Glutamatergic neuron (in vitro differentiated cells): ENCODE data around the gene SULT1C3. TPM values are rescaled to one million over a fixed set of nuclear protein-coding genes. Genes with fewer than 3 reads are reported as not detected.

ENCODE experiments used
- DNase-seq: peaks from one replicate; pipeline ENCODE4 v3.0.0; 2022
- H3K27ac Mint-ChIP-seq: one replicate; pipeline ENCODE4 v1.8.0; 2020; ENCODE audit warnings: mild to moderate bottlenecking, mixed read lengths, inconsistent platforms; ENCODE audit not compliant: unreplicated experiment
- H3K27me3 Mint-ChIP-seq: one replicate; pipeline ENCODE4 v1.8.0; 2020; ENCODE audit warnings: mild to moderate bottlenecking, moderate library complexity, mixed read lengths, inconsistent platforms; ENCODE audit not compliant: unreplicated experiment
- H3K36me3 Mint-ChIP-seq: one replicate; pipeline ENCODE4 v1.8.0; 2020; ENCODE audit warnings: mild to moderate bottlenecking, mixed read lengths, inconsistent platforms; ENCODE audit not compliant: unreplicated experiment
- H3K4me1 Mint-ChIP-seq: one replicate; pipeline ENCODE4 v1.8.0; 2020; ENCODE audit warnings: mild to moderate bottlenecking, low read depth, mixed read lengths, inconsistent platforms; ENCODE audit not compliant: unreplicated experiment
- H3K4me3 Mint-ChIP-seq: one replicate; pipeline ENCODE4 v1.8.0; 2020; ENCODE audit warnings: mild to moderate bottlenecking, mixed read lengths, inconsistent platforms; ENCODE audit not compliant: unreplicated experiment
- H3K9me3 Mint-ChIP-seq: one replicate; pipeline ENCODE4 v1.8.0; 2020; ENCODE audit warnings: mild to moderate bottlenecking, moderate library complexity, mixed read lengths, inconsistent platforms; ENCODE audit not compliant: unreplicated experiment
- total RNA-seq: library from RNA; stranded (reverse); fragmentation: NEBNext Ultra II Directional; extraction: Animal tissue kit (Norgen Biotek cat#: 25700); gene quantifications from one replicate; pipeline ENCODE4 v1.2.1, GENCODE V29; 2021; ENCODE audit not compliant: unreplicated experiment
- TF ChIP-seq, protein P1 (sequence below): fragments of 200-600 bp; sonication (generic); IDR thresholded peaks from one replicate; pipeline ENCODE4 v1.5.0; 2021; ENCODE audit not compliant: partially characterized antibody, unreplicated experiment

SULT1C3 gene
- total RNA-seq, 1 donor from 2014 or later: not detected

DNA sequence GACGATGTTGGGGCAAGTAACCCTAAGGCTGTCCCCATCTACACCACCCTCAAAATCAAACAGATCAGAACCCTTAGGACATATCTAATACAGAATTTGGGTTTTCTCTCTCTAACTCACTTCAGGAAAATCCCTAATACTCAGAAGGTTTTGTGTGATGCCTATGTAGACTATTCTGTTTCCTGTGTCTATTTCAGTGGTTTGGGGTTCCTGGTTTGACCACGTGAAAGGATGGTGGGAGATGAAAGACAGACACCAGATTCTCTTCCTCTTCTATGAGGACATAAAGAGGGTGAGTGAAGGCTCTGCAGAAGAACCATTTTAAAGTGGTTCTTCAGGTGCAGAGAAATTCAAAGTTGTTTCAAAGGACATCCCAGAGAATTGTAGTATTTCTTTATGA lies 65.2 kb downstream of the SULT1C3 start:
- Mint-ChIP-seq H3K36me3 (peaks cover 4% of the 10 kb centered on the region), H3K27ac (no peak overlapping the region), H3K9me3 (no peaks in the 10 kb centered on the region), H3K4me1 (no peaks in the 10 kb centered on the region), H3K4me3 (no peak overlapping the region), H3K27me3 (peaks cover 1% of the 10 kb centered on the region)
- no peak for DNase-seq
- TF ChIP-seq, protein P1, sequence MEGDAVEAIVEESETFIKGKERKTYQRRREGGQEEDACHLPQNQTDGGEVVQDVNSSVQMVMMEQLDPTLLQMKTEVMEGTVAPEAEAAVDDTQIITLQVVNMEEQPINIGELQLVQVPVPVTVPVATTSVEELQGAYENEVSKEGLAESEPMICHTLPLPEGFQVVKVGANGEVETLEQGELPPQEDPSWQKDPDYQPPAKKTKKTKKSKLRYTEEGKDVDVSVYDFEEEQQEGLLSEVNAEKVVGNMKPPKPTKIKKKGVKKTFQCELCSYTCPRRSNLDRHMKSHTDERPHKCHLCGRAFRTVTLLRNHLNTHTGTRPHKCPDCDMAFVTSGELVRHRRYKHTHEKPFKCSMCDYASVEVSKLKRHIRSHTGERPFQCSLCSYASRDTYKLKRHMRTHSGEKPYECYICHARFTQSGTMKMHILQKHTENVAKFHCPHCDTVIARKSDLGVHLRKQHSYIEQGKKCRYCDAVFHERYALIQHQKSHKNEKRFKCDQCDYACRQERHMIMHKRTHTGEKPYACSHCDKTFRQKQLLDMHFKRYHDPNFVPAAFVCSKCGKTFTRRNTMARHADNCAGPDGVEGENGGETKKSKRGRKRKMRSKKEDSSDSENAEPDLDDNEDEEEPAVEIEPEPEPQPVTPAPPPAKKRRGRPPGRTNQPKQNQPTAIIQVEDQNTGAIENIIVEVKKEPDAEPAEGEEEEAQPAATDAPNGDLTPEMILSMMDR: no peak

DNA sequence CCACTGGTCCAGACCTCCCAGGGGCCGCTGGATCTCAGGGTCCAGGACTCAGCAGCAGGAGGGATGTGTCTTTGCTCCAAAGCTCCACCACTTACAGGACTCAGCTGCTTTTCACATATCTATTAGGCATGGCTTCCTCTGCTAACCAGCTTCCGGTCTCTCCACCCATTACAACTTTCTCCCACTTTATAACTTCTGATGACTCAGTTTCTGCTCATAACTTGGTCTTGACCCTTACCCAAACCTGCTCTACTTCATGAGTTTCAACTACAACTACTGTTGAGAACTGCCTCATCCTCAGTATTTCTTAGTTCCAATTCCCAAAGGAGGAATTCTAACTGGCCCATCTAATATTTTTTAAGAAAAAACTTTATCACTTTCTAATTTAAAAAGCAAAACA lies 66.1 kb downstream of the SULT1C3 start:
- H3K9me3 Mint-ChIP-seq: no peaks in the 10 kb centered on the region
- no peak overlapping the region for H3K27ac Mint-ChIP-seq
- no peaks in the 10 kb centered on the region for H3K4me1 Mint-ChIP-seq
- TF ChIP-seq, protein P1: no peak
- H3K27me3 Mint-ChIP-seq: peaks cover 1% of the 10 kb centered on the region
- peaks cover 3% of the 10 kb centered on the region for H3K36me3 Mint-ChIP-seq
- no peak for DNase-seq
- H3K4me3 Mint-ChIP-seq: no peak overlapping the region

DNA sequence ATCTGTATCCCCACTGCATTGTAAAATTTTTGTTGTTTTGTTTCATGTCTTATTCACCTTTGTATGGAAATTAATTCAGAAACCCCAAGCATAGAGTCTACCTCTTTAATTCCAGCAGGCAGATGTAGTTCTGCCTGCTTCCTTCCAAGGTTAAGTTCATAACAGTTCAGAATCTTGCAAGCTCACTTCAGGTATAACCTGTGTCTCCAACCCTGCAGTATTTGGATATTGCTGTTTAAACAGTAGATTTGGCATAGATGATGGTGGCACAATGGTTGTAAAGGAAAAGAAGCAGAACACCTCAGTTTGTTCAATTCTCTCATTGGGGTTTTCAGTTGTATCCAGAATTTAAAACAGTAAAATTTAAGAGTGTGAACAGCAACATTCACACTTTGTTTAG lies 70.1 kb downstream of the SULT1C3 start:
- Mint-ChIP-seq H3K4me3 (no peak overlapping the region), H3K27me3 (peaks cover 1% of the 10 kb centered on the region), H3K9me3 (no peaks in the 10 kb centered on the region), H3K4me1 (no peaks in the 10 kb centered on the region), H3K27ac (no peak overlapping the region), H3K36me3 (peaks cover 4% of the 10 kb centered on the region)
- TF ChIP-seq, protein P1: no peak
- no peak for DNase-seq

Other genes with a start within 250 kb of the SULT1C3 start
- not detected for gene SULT1C2, start 48.9 kb downstream of the SULT1C3 start, total RNA-seq
- gene SULT1C4, start 138.0 kb downstream of the SULT1C3 start, total RNA-seq: 1.6 TPM
- gene GCC2, start 209.2 kb downstream of the SULT1C3 start, total RNA-seq: 36.0 TPM